GM18505 (cell line): ENCODE data around the gene ZNF423.

ENCODE experiments used
- ATAC-seq: cut with Tn5 transposase; IDR thresholded peaks from one replicate; pipeline ENCODE4 v1.9.1; 2021; ENCODE audit not compliant: unreplicated experiment
- POLR2A ChIP-seq: IDR thresholded peaks from 4 replicates; pipeline ENCODE4 v1.6.1; 2011; ENCODE audit warnings: borderline replicate concordance; ENCODE audit not compliant: insufficient read depth, insufficient read length; ENCODE audit errors: extremely low read depth

The ZNF423 gene

GRCh38 chr16:49652456-49653172 is 203.3 kb downstream of the ZNF423 start:
- ATAC-seq, result no peak
- TF ChIP-seq POLR2A, result no peak

- ATAC-seq, result no peak
- no peak for TF ChIP-seq POLR2A
Measured at GRCh38 chr16:49651996-49652395, 203.9 kb downstream of the ZNF423 start.

GRCh38 chr16:49651226-49651625 is 204.7 kb downstream of the ZNF423 start:
- TF ChIP-seq POLR2A, result no peak

GRCh38 chr16:49650603-49651002 is 205.3 kb downstream of the ZNF423 start:
- no peak for TF ChIP-seq POLR2A
- ATAC-seq, result no peak

More at GRCh38 chr16:49651226-49651625, 204.7 kb downstream of the ZNF423 start:
- no peak for ATAC-seq

- no peak for ATAC-seq
- TF ChIP-seq POLR2A, result no peak
Measured at GRCh38 chr16:49649013-49649765, 206.7 kb downstream of the ZNF423 start.

- TF ChIP-seq POLR2A, result no peak
- no peak for ATAC-seq
Measured at GRCh38 chr16:49647673-49648072, 208.2 kb downstream of the ZNF423 start.

- no peak for ATAC-seq
- TF ChIP-seq POLR2A, result no peak
Measured at GRCh38 chr16:49645263-49645662, 210.6 kb downstream of the ZNF423 start.

- no peak for ATAC-seq
- no peak for TF ChIP-seq POLR2A
Measured at GRCh38 chr16:49644145-49644463, 211.8 kb downstream of the ZNF423 start.

- no peak for ATAC-seq
- no peak for TF ChIP-seq POLR2A
Measured at GRCh38 chr16:49643429-49644144, 212.3 kb downstream of the ZNF423 start.

- no peak for ATAC-seq
- no peak for TF ChIP-seq POLR2A
Measured at GRCh38 chr16:49641250-49641649, 214.7 kb downstream of the ZNF423 start.

- TF ChIP-seq POLR2A, result no peak
- ATAC-seq, result no peak
Measured at GRCh38 chr16:49640581-49640980, 215.3 kb downstream of the ZNF423 start.

- no peak for ATAC-seq
Measured at GRCh38 chr16:49639739-49640431, 216.0 kb downstream of the ZNF423 start.

More at GRCh38 chr16:49639739-49640431, 216.0 kb downstream of the ZNF423 start:
- TF ChIP-seq POLR2A, result no peak
